ENCODE measurements around the gene CLASP2.
"Not testable (repeated sequence)": the region's sequence is repeated elsewhere in the genome, so short reads cannot be mapped to it uniquely, and the experiment has no call there.

CLASP2 gene

GRCh38 chr3:33682770-33683169 lies 35.3 kb downstream of the CLASP2 start:
- H3K9me3 ChIP-seq (ENCODE audit: insufficient read depth, low read depth, low read length): no peaks in the 10 kb centered on the region
- H3K14ac ChIP-seq (ENCODE audit: low read length): no peak overlapping the region
- H4K12ac ChIP-seq (ENCODE audit: low read depth, low read length): no peak overlapping the region
- no peaks in the 10 kb centered on the region for H3K79me2 ChIP-seq (ENCODE audit: control insufficient read depth, insufficient read depth, low read length, poor library complexity)
- H3K4ac ChIP-seq (ENCODE audit: low read depth, low read length): no peak overlapping the region
- no peak overlapping the region for H4K91ac ChIP-seq (ENCODE audit: low read depth, low read length)
- H3K79me1 ChIP-seq (ENCODE audit: low read length): no peaks in the 10 kb centered on the region
- H3K4me2 ChIP-seq (ENCODE audit: low read length): no peak overlapping the region
- no peak overlapping the region for H2BK120ac ChIP-seq (ENCODE audit: insufficient read depth, low read length, poor library complexity)
- H3K9ac ChIP-seq (ENCODE audit: low read length): no peak overlapping the region
- H3K27me3 ChIP-seq (ENCODE audit: insufficient read depth, low read length): no peaks in the 10 kb centered on the region
- no peak overlapping the region for H3K23ac ChIP-seq (ENCODE audit: low read length)
- peaks cover 4 to 7% of the 10 kb centered on the region in 2 experiments for H3K36me3 ChIP-seq (ENCODE audit: control insufficient read depth in 1 of 2, insufficient read depth in 2 of 2, low read length in 2 of 2)
- H3K27ac ChIP-seq (ENCODE audit: low read depth, low read length): no peak overlapping the region
- no peak overlapping the region for H3K18ac ChIP-seq (ENCODE audit: low read length)
- no peak overlapping the region for H2BK12ac ChIP-seq (ENCODE audit: low read length)
- no peak overlapping the region for H2AFZ ChIP-seq (ENCODE audit: insufficient read depth, low read length, poor library complexity)
- H3K4me3 ChIP-seq (ENCODE audit: low read depth, low read length): no peak overlapping the region
- H2BK5ac ChIP-seq (ENCODE audit: low read depth, low read length, poor library complexity): no peak overlapping the region
- no peak overlapping the region for H2AK5ac ChIP-seq (ENCODE audit: low read length)
- no peak overlapping the region for H4K8ac ChIP-seq (ENCODE audit: low read depth, low read length)
- no peak for DNase-seq
- no peaks in the 10 kb centered on the region for H3K4me1 ChIP-seq (ENCODE audit: control insufficient read depth in 1 of 2, insufficient read depth in 2 of 2, low read length in 2 of 2)

- WGBS (ENCODE audit: extremely low coverage, insufficient coverage, insufficient read length): no CpG with 5 or more reads among the region's 1 CpG
- no peak overlapping the region for H2BK5ac ChIP-seq (ENCODE audit: low read depth, low read length, poor library complexity)
- H3K23ac ChIP-seq (ENCODE audit: low read length): no peak overlapping the region
- no peak overlapping the region for H2BK12ac ChIP-seq (ENCODE audit: low read length)
- no peak for DNase-seq
- no peak overlapping the region for H2AK5ac ChIP-seq (ENCODE audit: low read length)
- no peaks in the 10 kb centered on the region for H3K9me3 ChIP-seq (ENCODE audit: insufficient read depth, low read depth, low read length)
- H3K79me1 ChIP-seq (ENCODE audit: low read length): no peaks in the 10 kb centered on the region
- no peak overlapping the region for H3K4ac ChIP-seq (ENCODE audit: low read depth, low read length)
- H3K4me2 ChIP-seq (ENCODE audit: low read length): no peak overlapping the region
- H2AFZ ChIP-seq (ENCODE audit: insufficient read depth, low read length, poor library complexity): no peak overlapping the region
- no peak overlapping the region for H3K4me3 ChIP-seq (ENCODE audit: low read depth, low read length)
- H3K18ac ChIP-seq (ENCODE audit: low read length): no peak overlapping the region
- H4K12ac ChIP-seq (ENCODE audit: low read depth, low read length): no peak overlapping the region
- H3K36me3 ChIP-seq (ENCODE audit: control insufficient read depth in 1 of 2, insufficient read depth in 2 of 2, low read length in 2 of 2): peaks cover 4 to 7% of the 10 kb centered on the region in 2 experiments
- no peaks in the 10 kb centered on the region for H3K4me1 ChIP-seq (ENCODE audit: control insufficient read depth in 1 of 2, insufficient read depth in 2 of 2, low read length in 2 of 2)
- H3K79me2 ChIP-seq (ENCODE audit: control insufficient read depth, insufficient read depth, low read length, poor library complexity): no peaks in the 10 kb centered on the region
- no peak overlapping the region for H3K27ac ChIP-seq (ENCODE audit: low read depth, low read length)
- no peaks in the 10 kb centered on the region for H3K27me3 ChIP-seq (ENCODE audit: insufficient read depth, low read length)
- H4K91ac ChIP-seq (ENCODE audit: low read depth, low read length): no peak overlapping the region
- H3K9ac ChIP-seq (ENCODE audit: low read length): no peak overlapping the region
- no peak overlapping the region for H4K8ac ChIP-seq (ENCODE audit: low read depth, low read length)
- no peak overlapping the region for H3K14ac ChIP-seq (ENCODE audit: low read length)
- no peak overlapping the region for H2BK120ac ChIP-seq (ENCODE audit: insufficient read depth, low read length, poor library complexity)
Measured at GRCh38 chr3:33681667-33682066, 36.4 kb downstream of the CLASP2 start.

- no peak overlapping the region for H4K91ac ChIP-seq (ENCODE audit: low read depth, low read length)
- no peak overlapping the region for H3K14ac ChIP-seq (ENCODE audit: low read length)
- WGBS (ENCODE audit: extremely low coverage, insufficient coverage, insufficient read length): no CpG with 5 or more reads among the region's 1 CpG
- no peak overlapping the region for H3K4ac ChIP-seq (ENCODE audit: low read depth, low read length)
- no peaks in the 10 kb centered on the region for H3K79me2 ChIP-seq (ENCODE audit: control insufficient read depth, insufficient read depth, low read length, poor library complexity)
- DNase-seq: no peak
- H3K9me3 ChIP-seq (ENCODE audit: insufficient read depth, low read depth, low read length): no peaks in the 10 kb centered on the region
- H3K36me3 ChIP-seq (ENCODE audit: control insufficient read depth in 1 of 2, insufficient read depth in 2 of 2, low read length in 2 of 2): peaks cover 0 to 2% of the 10 kb centered on the region in 2 experiments
- no peak overlapping the region for H4K12ac ChIP-seq (ENCODE audit: low read depth, low read length)
- H3K4me2 ChIP-seq (ENCODE audit: low read length): no peak overlapping the region
- no peak overlapping the region for H3K4me3 ChIP-seq (ENCODE audit: low read depth, low read length)
- H3K18ac ChIP-seq (ENCODE audit: low read length): no peak overlapping the region
- no peak overlapping the region for H3K27ac ChIP-seq (ENCODE audit: low read depth, low read length)
- no peak overlapping the region for H2BK5ac ChIP-seq (ENCODE audit: low read depth, low read length, poor library complexity)
- H2AFZ ChIP-seq (ENCODE audit: insufficient read depth, low read length, poor library complexity): no peak overlapping the region
- H2BK12ac ChIP-seq (ENCODE audit: low read length): no peak overlapping the region
- no peak overlapping the region for H3K9ac ChIP-seq (ENCODE audit: low read length)
- no peaks in the 10 kb centered on the region for H3K4me1 ChIP-seq (ENCODE audit: control insufficient read depth in 1 of 2, insufficient read depth in 2 of 2, low read length in 2 of 2)
- H4K8ac ChIP-seq (ENCODE audit: low read depth, low read length): no peak overlapping the region
- H3K23ac ChIP-seq (ENCODE audit: low read length): no peak overlapping the region
- H3K79me1 ChIP-seq (ENCODE audit: low read length): no peaks in the 10 kb centered on the region
- H2AK5ac ChIP-seq (ENCODE audit: low read length): no peak overlapping the region
- H3K27me3 ChIP-seq (ENCODE audit: insufficient read depth, low read length): no peaks in the 10 kb centered on the region
- H2BK120ac ChIP-seq (ENCODE audit: insufficient read depth, low read length, poor library complexity): no peak overlapping the region
Measured at GRCh38 chr3:33678073-33678472, 40.0 kb downstream of the CLASP2 start.

GRCh38 chr3:33673436-33673835 lies 44.6 kb downstream of the CLASP2 start:
- H4K12ac ChIP-seq (ENCODE audit: low read depth, low read length); H4K91ac ChIP-seq (ENCODE audit: low read depth, low read length); DNase-seq: not testable (repeated sequence)

More at GRCh38 chr3:33673436-33673835, 44.6 kb downstream of the CLASP2 start:
- not testable (repeated sequence) for H3K27ac ChIP-seq (ENCODE audit: low read depth, low read length); H3K4ac ChIP-seq (ENCODE audit: low read depth, low read length); H3K79me2 ChIP-seq (ENCODE audit: control insufficient read depth, insufficient read depth, low read length, poor library complexity); H3K9ac ChIP-seq (ENCODE audit: low read length); H3K14ac ChIP-seq (ENCODE audit: low read length); H3K4me3 ChIP-seq (ENCODE audit: low read depth, low read length); H3K4me1 ChIP-seq (ENCODE audit: control insufficient read depth in 1 of 2, insufficient read depth in 2 of 2, low read length in 2 of 2); H2BK12ac ChIP-seq (ENCODE audit: low read length); H3K27me3 ChIP-seq (ENCODE audit: insufficient read depth, low read length); H2BK120ac ChIP-seq (ENCODE audit: insufficient read depth, low read length, poor library complexity); H3K23ac ChIP-seq (ENCODE audit: low read length); H4K8ac ChIP-seq (ENCODE audit: low read depth, low read length); H2BK5ac ChIP-seq (ENCODE audit: low read depth, low read length, poor library complexity); H3K18ac ChIP-seq (ENCODE audit: low read length); H2AFZ ChIP-seq (ENCODE audit: insufficient read depth, low read length, poor library complexity); H2AK5ac ChIP-seq (ENCODE audit: low read length); H3K79me1 ChIP-seq (ENCODE audit: low read length); H3K9me3 ChIP-seq (ENCODE audit: insufficient read depth, low read depth, low read length); H3K4me2 ChIP-seq (ENCODE audit: low read length); H3K36me3 ChIP-seq (ENCODE audit: control insufficient read depth in 1 of 2, insufficient read depth in 2 of 2, low read length in 2 of 2)
- no CpG with 5 or more reads among the region's 3 CpGs for WGBS (ENCODE audit: extremely low coverage, insufficient coverage, insufficient read length)

Data from trophoblast cell (in vitro differentiated cells and primary cell).